Measurements from ENCODE around the gene TGFB1.
A peak's percentile ranks its signal among the peaks of the same experiment; 100 is the strongest.
"Not testable (repeated sequence)": the region's sequence is repeated elsewhere in the genome, so short reads cannot be mapped to it uniquely, and the experiment has no call there.

TGFB1 gene

GRCh38 chr19:41352609-41353465, 885 bp downstream of the TGFB1 start (continued):
- no peak for TF ChIP-seq CSRNP3 (CRISPR knock-in tag; IDR thresholded peaks at IDR 0.05)

- ATAC-seq: no peak; the same call in 2 of the 3 replicates
- TF ChIP-seq BACH2 (CRISPR knock-in tag; IDR thresholded peaks at IDR 0.05; ENCODE audit: borderline replicate concordance) (no peak), RARB (CRISPR knock-in tag; IDR thresholded peaks at IDR 0.05) (no peak)
Measured at GRCh38 chr19:41352279-41352608, 1.5 kb downstream of the TGFB1 start.

- ATAC-seq: peak; percentile 53
- no peak for TF ChIP-seq ARNTL (CRISPR knock-in tag; IDR thresholded peaks at IDR 0.05; ENCODE audit: borderline replicate concordance, low read depth)
- TF ChIP-seq ESRRG (CRISPR knock-in tag; IDR thresholded peaks at IDR 0.05): no peak
- no peak for TF ChIP-seq ZC3H10 (CRISPR knock-in tag; IDR thresholded peaks at IDR 0.05)
- no peak for TF ChIP-seq ZFP30 (CRISPR knock-in tag; IDR thresholded peaks at IDR 0.05)
- TF ChIP-seq SNAI2 (CRISPR knock-in tag; IDR thresholded peaks at IDR 0.05): no peak
- no peak for TF ChIP-seq OSR1 (CRISPR knock-in tag; IDR thresholded peaks at IDR 0.05)
Measured at GRCh38 chr19:41351339-41352245, 2.1 kb downstream of the TGFB1 start.

GRCh38 chr19:41350735-41351338, 2.9 kb downstream of the TGFB1 start:
- no peak for ATAC-seq
- no peak for TF ChIP-seq TOX (CRISPR knock-in tag; IDR thresholded peaks at IDR 0.05; ENCODE audit: borderline replicate concordance)
- TF ChIP-seq ZFP30 (CRISPR knock-in tag; IDR thresholded peaks at IDR 0.05): no peak
- TF ChIP-seq CSDC2 (CRISPR knock-in tag; IDR thresholded peaks at IDR 0.05): no peak
- TF ChIP-seq TSHZ2 (CRISPR knock-in tag; IDR thresholded peaks at IDR 0.05): no peak
- no peak for TF ChIP-seq PATZ1 (CRISPR knock-in tag; IDR thresholded peaks at IDR 0.05; ENCODE audit: borderline replicate concordance)
- no peak for TF ChIP-seq ARNTL (CRISPR knock-in tag; IDR thresholded peaks at IDR 0.05; ENCODE audit: borderline replicate concordance, low read depth)
- no peak for TF ChIP-seq GLIS3 (CRISPR knock-in tag; IDR thresholded peaks at IDR 0.05)
- TF ChIP-seq ZFP3 (CRISPR knock-in tag; IDR thresholded peaks at IDR 0.05): no peak
- TF ChIP-seq BACH2 (CRISPR knock-in tag; IDR thresholded peaks at IDR 0.05; ENCODE audit: borderline replicate concordance): no peak
- TF ChIP-seq CREB5 (CRISPR knock-in tag; IDR thresholded peaks at IDR 0.05; ENCODE audit: low read depth): no peak
- TF ChIP-seq TCF4 (CRISPR knock-in tag; IDR thresholded peaks at IDR 0.05; ENCODE audit: borderline replicate concordance): no peak
- no peak for TF ChIP-seq CSRNP3 (CRISPR knock-in tag; IDR thresholded peaks at IDR 0.05)
- no peak for TF ChIP-seq ZNF70 (CRISPR knock-in tag; IDR thresholded peaks at IDR 0.05)
- no peak for TF ChIP-seq ZC3H10 (CRISPR knock-in tag; IDR thresholded peaks at IDR 0.05)
- no peak for TF ChIP-seq ISL1 (CRISPR knock-in tag; IDR thresholded peaks at IDR 0.05)
- TF ChIP-seq ESRRG (CRISPR knock-in tag; IDR thresholded peaks at IDR 0.05): no peak

GRCh38 chr19:41346916-41347315, 6.8 kb downstream of the TGFB1 start:
- ATAC-seq: not testable (repeated sequence)
